HG03432 (cell line): Measurements from ENCODE around the gene HLA-DOA.

Source experiments
- ATAC-seq: cut with Tn5 transposase; IDR thresholded peaks from one replicate; pipeline ENCODE4 v1.9.1; 2021; ENCODE audit warnings: mild to moderate bottlenecking, moderate library complexity; ENCODE audit not compliant: unreplicated experiment

Gene HLA-DOA

DNA sequence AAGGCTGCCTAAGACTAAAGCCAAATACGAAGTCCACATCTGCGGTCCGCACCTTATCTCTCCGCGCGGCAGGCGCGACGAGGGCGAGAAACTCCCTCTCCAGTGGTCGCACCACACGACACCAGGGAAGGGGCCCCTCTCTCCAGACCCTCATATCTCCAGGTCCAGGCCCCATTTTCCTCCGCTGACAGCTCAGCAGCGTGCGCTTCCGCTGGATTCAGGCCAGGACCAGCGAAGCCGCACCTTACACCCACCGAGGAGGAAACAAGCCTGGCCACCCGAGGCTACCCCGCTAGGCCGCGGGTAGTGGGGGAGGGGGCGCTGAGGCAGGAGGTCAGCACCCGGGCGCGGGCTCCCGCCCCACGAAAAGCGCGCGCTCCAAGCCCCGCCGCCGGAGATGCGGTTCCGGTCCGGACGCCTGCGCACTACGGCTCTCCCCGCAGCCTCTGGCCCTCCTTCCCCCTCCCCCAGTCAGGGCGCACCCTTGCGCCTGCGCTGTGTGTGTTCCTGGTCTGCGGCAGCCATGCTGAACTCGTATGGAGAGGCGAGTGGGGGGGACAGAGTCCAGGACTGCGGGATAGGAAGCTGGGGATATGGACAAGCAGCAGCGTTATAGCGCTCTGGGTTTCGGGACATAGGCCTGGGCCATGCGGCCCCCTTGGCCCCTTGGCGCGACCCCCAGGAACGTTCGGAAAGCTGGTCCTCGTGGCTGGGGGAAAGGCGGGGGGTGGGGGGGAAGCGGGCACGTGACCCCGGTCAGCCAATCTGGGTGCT lies 41.1 kb downstream of the HLA-DOA start, which contains the start of gene BRD2:
TSS of gene BRD2 (plus strand) at position 502 of the 774 bp plus-strand sequence. CDS start 4,305 bp downstream, outside the sequence.
- ATAC-seq, result peak; percentile 30

- no peak for ATAC-seq
Observed at GRCh38 chr6:32967151-32968091, 42.0 kb downstream of the HLA-DOA start.

DNA sequence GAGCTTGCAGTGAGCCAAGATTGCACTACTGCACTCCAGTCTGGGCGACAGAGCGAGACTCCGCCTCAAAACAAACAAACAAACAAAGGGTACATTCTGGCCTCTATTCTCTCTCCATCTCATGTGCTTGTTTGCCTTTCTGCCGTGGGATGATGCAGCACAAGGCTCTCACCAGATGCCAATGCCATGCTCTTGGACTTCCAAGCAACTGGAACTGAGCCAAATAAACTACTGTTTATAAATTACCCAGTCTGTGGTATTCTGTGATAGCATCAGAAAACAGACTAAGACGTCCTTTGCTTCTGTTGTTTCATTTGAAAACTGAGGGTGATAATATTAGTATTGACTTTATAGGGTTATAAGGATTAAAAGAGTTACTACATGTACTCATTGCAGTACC lies 44.6 kb downstream of the HLA-DOA start:
- no peak for ATAC-seq

DNA sequence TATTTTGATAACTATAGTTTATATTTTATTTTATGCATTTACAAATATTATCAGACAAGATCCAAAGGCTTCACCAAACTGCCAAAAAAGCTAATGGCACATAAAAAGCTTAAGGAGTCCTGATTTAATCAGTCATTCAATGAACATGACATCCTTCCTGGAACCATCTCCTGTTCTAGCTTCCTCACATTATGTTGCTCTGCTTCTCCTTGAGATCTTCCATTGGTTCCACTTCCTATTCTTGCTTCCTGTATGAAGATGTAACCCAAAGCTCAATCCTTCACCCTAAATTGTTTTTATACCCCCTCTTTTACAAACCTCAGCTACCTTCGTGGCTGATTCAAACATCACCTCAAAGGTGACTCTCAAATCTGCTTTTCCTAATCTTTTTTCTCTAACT lies 45.5 kb downstream of the HLA-DOA start:
- ATAC-seq, result no peak

- no peak for ATAC-seq
Observed at GRCh38 chr6:32962213-32962826, 47.1 kb downstream of the HLA-DOA start.

DNA sequence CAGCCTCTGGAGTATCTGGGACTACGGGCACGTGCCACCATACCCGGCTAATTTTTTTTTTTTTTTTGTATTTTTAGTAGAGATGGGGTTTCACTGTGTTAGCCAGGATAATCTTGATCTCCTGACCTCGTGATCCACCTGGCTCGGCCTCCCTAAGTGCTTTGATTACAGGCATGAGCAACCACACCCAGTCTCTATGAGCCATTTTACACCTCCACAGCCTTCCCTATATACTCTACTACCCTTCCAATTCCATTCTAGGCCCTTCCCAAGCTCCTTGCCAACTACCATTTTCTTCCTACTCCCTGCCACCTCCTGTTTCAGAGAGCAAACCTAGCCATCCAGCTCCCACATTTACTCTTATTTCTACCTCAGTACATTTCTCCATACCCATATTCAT lies 48.8 kb downstream of the HLA-DOA start:
- ATAC-seq, result no peak

DNA sequence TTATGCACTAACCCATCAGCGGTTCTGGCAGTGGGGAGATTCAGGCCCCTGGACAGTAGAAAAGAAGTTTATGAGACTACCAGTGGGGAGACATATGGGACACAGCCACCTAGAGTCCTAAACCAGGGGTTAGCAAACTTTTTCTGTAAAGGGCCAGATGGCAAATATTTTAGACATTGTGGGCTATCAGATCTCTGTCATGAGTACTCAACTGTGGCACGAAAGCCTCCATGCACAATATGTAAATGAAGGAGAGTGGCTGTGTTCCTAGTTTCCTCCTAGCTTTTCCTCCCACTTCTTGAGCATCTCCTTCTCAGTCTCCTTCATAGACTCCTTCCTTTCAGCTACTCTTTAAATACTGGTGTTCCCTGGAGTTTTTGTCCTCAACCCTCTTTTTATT lies 53.2 kb downstream of the HLA-DOA start:
- no peak for ATAC-seq

- ATAC-seq, result no peak
Observed at GRCh38 chr6:32954986-32955802, 54.2 kb downstream of the HLA-DOA start.

DNA sequence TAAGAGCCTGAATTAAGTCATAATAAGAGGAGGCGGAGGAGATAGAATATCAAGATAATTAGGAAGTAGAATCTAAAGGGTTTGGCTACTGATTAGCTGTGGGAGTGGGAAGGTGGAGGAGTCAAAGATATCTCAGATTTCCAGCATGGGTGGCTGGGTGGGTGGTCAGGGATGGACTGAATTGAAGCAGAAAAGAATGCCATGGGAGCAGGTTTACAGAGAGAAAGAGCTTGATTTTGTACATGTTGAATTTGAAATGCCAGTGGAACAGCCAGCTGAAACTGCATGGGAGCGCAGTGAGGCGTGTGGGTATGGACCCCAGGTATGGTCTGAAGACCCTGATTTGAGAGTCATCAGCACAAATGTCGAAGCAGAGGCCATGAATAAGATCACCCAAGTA lies 55.1 kb downstream of the HLA-DOA start:
- no peak for ATAC-seq
